Left forelimb (tissue), 1 donor: Measurements from ENCODE around the gene ZC3H18.

ENCODE experiments used
- DNase-seq: peaks from one replicate; pipeline ENCODE4 v3.0.0-alpha.2; 2018; ENCODE audit warnings: low spot score

Gene ZC3H18

DNA sequence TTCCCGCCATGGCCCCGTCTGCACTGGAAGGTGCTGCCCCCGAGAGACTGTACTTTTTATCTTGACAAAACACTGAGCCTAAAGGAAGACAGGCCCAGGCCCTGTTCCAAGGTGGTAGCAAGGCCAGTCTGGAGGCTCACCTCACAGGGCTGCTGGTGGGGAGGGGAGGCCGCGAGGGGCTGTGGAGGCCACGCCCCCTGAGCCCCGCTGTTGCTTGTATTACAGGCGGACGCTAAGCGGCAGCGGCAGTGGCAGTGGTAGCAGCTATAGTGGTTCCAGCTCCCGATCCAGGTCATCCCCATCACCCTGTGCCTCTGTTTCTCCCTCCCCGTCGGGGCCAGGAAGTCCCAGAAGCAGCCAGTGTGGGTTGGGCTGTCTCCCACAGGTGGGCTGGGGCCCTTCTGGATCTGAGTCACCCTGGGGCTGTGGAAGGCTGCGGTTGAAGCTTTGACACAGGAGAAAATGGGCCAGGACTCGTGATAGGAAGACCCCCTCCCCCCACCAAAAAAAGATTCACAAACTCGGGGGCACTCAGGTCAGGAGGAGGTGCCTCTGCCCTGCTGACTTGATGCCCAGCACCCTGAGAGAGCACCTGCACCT lies 54.9 kb downstream of the ZC3H18 start:
- no peak for DNase-seq

DNA sequence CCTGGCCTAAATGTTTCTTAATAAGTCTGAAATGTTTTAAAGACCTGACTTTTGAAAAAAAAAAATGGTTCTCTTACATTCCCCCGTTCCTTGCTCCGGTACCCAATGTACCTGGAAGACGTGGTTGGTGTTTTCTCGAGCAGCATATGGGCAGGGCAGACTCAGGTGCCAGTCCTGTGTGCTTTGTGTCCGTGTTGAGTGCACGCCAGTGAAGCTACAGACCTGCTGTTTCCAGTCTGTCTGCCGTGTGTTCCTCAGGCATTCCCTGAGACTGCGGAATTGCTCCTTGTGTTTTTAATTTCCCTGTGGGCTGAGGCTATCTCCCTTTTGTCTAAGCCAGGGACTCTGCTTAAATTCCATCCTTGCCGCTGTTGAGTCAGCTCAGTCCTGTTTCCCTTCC lies 56.4 kb downstream of the ZC3H18 start:
- DNase-seq, result no peak

DNA sequence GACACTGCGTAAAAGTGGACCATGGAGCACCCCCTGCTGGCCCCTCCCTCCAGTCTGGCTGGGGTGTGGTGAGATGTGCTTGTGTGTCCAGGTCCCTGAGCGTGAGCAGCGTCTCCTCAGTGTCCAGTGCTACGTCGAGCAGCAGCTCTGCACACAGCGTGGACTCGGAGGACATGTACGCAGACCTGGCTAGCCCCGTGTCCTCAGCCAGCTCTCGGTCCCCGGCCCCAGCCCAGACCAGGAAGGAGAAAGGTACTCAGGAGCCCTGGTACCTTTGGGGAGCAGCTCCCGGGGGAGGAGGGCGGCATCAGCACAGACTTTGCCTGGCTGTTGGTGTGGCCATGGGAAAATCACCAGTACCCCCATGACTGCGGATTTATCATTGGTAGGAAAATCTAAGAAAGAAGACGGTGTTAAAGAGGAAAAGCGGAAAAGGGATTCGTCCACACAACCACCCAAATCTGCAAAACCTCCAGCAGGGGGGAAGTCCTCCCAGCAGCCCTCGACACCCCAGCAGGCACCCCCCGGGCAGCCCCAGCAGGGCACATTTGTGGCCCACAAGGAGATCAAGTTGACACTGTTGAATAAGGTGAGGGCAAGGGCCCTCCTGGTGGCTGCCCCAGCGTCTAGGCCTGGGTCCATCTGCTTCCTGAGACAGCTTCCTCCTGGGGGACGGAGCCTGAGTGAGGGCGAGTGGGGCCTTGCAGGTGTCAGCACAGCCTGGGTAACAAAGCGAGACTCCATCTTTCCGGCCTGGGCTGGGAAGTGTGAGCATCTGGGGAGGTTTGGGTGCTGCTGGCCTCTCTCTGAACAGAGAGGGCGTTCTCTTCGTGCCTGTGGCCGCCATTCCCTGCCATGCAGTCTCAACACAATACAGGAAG lies 57.6 kb downstream of the ZC3H18 start:
- no peak for DNase-seq

DNA sequence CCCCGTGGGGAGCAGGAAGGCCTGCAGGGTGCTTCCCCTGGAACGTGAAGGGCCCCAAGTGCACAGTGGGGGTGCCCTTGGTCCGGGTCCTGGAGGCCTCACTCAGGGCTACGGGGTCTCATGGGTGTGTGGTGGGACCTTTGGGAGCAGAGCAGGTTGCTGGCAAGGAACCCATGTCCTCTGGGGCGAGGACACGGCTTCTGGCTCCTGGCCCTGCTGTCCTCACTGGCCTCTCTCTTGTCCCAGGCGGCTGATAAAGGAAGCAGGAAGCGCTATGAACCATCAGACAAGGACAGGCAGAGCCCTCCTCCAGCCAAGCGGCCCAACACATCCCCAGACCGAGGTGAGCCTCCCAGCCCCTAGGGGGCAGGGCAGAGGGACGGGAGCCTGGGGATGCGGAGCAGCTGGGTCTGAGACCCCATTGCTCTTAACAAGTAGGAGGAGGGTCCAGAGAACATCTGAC lies 58.3 kb downstream of the ZC3H18 start:
- no peak for DNase-seq

DNA sequence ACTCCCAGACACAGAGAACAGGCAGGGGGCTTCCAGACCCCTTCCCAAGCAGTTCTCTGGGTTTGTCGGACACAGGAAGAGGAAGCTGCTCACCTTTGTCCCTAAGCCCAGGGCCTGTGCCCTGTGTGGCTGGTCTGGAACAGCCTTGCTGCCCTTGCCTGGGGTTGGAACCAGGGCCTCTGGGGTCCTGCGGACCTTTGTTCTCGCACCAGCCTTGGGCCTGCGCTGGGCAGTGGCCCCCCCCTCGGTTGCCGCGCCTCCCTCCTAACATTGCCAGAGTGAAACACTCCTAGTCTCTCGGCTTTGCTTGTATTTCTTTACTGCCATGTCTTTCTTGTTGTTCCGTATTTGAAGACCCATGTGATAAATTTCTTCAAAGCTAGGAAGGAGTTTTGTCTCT lies 59.6 kb downstream of the ZC3H18 start:
- DNase-seq, result no peak

DNA sequence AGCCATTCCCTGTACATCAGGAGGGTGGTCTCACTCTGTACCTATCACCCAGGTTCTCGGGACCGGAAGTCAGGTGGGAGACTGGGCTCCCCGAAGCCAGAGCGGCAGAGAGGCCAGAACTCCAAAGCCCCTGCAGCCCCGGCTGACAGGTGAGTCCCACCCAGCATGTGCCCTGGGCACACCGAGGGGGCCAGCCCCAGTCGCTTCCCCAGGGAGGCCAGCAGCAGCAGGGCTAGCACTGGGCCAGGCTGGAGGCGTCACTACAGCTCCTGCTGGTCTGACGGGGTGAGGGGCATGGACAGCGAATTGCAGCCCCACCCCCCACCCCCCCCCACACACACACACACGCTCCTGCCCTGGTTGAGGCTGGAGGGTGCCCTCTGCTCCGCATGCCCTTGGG lies 60.2 kb downstream of the ZC3H18 start:
- no peak for DNase-seq

DNA sequence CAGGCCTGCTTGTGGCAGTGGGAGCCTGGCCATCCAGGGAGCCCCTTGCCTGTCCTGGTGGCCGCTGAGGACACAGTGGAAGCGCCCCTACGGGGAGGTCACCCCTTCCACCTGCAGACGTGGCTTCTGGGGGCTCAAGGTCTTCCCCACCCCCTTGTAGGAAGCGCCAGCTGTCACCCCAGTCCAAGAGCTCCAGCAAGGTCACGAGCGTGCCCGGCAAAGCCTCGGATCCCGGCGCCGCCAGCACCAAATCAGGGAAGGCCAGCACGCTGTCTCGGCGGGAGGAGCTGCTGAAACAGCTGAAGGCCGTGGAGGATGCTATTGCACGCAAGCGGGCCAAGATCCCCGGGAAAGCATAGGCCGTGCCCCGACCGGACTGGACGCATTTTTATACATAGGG lies 60.7 kb downstream of the ZC3H18 start:
- no peak for DNase-seq

DNA sequence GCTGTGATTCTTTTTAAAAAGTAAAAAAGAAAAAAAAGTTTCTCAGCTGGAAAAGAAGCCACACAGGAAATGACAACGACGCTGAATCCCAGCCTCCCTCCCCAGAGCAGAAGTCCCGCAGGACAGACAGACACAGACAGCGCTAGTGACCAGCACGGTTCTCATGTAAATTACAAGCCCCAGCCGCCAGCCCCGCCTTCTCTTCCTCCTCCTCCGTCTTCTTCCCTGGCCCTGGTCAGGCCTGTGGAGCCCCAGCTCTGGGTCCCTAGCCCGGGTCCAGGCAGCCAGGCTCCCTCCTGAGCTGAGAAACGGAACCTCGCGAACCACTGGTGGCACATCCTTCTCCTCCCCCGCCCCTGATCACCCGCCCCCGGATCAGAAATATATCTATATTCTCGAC lies 61.2 kb downstream of the ZC3H18 start:
- no peak for DNase-seq

DNA sequence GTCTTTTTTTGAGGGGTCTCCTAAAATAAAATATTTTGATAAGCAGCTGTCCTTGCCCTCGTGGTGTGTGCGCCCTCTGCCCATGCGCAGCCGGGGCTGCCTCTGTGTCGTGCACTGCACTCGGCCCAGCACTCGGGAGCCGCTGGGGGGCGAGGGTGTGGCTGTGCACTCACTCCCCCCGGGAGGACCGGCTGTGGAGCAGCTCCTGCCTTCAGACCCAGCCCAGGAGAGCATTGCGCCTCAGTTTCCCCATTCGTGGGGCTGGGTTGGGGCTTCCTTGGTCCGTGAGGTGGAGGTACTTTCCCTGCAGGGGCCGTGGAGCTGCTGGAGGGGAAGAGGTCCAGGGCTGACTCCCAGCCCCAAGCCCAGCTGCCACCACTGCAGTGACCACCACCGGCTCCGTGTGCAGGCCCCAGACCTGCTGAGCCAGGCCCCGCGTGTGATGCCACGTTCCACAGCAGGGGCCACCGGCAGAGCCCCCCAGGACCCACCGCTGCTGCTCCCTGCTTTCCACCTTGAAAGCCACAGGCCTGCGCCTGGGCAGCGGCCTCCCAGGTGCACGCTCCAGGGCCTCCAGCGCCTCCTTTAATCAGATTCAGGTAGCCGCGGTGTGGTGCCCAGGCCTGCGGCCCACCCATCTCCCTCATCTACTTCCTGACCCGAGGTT lies 61.9 kb downstream of the ZC3H18 start:
- DNase-seq, result no peak

DNA sequence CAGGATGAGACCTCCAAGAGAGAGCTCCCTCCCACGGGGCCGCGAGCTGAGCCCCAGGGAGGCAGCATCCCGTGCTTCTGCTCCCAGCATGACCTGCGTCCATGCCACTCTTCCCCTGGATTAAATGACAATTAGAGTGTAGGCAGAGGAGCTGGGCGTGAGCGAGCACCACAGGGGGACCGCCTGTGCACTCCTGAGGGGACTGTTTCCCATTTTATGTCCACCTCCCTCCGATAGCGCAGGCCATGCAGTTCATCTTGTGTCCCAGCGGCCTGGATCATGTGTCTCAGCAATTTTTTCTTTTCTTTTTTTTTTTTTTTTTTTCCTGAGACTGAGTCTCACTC lies 62.4 kb downstream of the ZC3H18 start:
- DNase-seq, result no peak

DNA sequence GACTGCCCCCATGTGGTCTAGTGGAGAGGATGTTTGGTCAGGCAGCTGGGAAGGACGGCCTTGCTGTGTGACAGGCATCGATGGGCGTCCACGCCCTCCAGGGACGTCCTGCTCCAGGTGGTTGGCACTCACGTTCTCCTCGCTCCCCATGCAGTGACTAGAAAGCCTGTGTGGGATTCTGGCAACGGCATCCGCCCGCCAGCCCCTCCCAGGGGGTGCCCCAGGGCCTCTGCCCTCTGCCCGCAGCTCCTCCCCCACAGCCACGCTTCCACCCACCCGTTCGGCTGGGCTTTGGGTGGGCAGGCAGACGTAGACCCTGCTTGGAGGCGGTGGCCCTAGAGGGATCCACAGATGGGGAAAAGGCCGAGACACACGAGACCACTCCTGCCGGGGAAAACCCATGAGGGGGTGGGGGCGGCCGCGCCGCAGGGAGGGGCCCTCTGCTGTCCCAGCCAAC lies 63.5 kb downstream of the ZC3H18 start:
- DNase-seq, result no peak

DNA sequence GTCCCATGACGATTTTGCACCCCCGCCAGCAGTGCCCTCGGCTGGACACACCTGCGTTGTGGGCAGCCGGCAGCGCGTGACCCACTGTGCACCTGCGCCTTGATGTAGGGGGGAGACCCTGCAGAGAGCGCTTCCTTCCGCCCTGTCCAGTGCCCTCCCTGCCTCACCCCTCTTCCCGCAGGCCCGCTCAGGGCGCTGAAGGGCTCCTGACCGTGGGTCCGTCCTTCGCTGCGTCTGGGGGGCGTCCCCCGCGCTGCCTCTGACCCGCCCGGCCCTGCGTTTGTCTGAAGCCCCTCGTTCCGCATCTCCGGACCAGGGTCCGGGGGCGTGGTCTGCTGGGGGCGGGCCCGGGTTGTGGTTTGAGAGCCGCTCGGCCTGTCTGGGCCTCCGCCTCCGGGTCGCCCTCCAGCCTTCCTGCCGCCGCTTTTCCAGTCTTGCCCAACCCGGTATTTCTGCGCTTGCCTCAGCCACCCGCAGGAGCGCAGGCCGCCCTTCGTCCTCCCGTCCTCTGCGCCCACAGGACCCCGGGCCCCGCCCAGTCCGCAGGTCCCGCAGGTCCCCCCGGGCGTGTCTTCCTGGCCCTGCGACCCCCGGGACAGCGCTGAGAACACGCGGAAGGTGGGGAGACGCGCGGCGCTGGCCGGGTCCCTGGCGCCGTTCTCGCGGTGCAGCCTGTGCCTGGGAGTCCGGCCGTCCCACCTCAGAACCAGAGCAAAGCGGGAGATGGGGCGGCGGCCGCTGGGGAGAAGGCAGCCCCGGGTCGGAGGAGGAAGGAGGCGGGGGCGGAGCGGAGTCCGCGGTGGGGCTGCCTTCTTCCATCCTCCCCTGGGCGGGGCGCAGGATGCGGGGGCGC lies 64.2 kb downstream of the ZC3H18 start:
- no peak for DNase-seq

DNA sequence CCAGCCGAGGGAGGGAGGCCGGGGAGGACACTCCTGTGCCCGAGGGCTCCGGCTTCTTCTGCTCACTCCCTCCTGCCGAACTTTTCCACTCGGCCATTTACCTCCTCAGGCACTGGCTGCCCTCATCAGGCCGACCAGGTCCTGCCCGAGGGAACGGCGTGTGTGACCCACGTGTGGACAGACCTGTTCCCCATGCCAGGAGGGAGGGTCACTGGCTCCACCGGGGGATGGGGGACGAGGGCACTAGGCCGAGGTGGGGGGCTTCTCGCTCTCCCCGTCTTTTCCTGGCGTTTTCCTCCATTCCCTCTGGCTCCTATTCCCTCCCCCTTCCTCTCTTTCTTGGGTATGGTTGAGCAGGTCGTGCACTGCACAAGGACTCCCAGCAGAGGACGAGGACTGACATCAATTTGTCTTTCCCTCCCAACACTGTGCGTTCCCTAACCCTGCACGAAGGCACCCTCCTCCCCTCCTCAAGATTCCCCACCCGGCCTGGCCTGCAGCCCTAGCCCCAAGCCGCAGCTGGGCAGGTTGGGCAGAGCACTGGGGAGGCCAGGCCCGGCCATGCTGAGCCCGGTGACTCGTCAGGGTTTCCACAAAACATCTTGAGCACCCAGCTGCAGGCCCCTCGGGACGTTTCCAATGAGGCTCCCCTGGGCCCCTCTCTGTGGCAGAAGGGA lies 64.9 kb downstream of the ZC3H18 start:
- no peak for DNase-seq

DNA sequence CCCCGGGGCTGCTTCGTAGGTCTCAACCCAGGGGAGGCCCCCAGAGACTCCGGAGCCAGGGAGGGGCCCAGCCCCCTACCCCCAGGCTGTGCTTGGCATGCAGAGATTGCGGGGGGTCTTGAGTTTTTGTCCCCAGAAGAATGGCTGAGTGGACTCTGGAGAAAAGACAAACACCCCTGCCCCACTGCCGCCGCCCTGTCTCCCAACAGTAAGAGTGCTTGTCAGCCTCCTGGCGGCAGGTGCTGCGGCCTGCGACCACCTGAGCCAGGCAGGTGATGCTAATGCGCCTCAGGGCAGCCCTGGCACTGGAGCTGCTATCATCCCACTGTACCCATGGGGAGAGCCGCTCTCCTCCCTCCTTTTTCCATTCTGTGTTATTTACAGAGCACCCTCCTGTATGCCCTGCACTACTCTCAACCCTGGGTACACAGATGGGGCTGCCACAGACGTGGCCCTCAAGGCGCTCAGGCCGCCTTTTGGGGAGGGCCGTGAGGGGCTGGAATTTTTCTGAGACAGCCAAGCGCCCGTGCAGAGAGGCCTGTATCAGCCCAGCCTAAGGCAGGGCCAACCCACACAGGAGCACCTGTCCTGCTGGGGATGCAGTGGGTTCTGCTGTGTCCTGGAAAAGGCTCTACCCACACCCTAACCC lies 65.6 kb downstream of the ZC3H18 start:
- no peak for DNase-seq

DNA sequence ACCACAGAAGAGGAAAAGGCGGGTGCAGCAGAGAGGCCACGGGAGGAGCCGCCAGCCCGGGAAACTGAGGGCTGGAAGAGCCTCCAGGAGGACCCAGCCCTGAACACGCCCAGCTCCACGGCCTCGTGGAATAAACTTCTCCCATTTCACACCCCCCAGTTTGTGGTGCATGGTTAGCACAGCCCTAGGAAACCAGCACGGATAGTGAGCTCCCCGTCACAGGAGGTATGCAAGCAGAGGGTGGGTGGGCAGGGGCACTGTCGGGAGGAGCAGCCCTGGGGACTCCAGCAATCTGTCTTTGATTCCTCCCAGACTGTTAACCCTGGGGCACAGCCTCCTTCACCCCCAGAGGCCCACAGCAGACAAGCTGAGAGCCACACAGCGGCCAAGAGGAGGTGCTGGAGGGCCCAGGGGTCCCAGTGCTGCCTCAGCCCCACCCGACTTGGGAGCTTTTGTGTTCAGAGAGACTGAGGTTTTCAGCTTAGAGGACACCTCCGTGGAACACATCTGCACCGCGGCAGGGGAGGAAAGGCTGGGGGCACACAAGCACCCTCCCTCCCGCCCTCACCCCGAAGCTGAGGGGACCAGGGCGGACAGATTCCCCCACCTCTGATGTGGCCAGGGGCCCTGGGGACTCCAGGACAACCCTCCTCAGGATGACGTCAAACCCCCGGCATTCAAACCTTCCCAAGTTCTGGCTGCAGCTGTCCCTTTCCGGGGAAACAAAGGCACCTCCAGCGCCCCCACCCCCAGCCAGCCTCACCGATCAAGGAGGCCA lies 66.5 kb downstream of the ZC3H18 start:
- no peak for DNase-seq

DNA sequence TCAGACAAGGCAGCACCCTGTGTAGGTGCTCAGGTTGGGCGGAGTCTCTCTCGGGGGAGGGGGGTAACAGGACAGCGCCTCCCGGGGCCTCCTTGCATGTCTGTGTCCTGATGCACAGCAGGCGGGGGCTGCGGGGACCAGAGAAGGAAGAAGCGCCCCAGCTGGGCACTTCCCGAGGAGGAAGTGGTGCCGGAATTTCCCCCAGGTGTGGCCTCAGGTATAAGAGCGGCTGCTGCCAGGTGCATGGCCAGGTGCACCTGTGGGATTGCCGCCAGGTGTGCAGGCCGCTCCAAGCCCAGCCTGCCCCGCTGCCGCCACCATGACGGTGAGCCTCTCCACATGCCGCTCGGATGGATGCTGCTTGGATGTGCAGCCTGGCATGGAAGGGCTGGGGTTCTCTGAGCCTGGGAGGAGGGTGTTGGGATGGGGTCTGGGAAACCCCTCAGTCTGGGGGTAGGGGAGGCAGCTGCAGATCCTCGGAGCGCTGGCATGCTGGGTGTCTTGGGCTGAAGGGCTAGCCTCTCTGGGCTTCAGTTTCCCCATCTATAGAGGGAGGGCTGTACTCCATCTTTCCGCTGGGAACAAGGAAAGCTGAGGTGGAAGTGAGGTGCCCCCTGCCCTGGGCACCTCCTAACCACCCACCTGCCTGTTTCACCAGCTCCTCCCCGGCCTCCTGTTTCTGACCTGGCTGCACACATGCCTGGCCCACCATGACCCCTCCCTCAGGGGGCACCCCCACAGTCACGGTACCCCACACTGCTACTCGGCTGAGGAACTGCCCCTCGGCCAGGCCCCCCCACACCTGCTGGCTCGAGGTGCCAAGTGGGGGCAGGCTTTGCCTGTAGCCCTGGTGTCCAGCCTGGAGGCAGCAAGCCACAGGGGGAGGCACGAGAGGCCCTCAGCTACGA lies 68.4 kb downstream of the ZC3H18 start, which contains the start of gene IL17C:
IL17C (plus strand) TSS at position 250 of the 908 bp plus-strand sequence; CDS start at position 320, 70 bp downstream.
- DNase-seq, result no peak

DNA sequence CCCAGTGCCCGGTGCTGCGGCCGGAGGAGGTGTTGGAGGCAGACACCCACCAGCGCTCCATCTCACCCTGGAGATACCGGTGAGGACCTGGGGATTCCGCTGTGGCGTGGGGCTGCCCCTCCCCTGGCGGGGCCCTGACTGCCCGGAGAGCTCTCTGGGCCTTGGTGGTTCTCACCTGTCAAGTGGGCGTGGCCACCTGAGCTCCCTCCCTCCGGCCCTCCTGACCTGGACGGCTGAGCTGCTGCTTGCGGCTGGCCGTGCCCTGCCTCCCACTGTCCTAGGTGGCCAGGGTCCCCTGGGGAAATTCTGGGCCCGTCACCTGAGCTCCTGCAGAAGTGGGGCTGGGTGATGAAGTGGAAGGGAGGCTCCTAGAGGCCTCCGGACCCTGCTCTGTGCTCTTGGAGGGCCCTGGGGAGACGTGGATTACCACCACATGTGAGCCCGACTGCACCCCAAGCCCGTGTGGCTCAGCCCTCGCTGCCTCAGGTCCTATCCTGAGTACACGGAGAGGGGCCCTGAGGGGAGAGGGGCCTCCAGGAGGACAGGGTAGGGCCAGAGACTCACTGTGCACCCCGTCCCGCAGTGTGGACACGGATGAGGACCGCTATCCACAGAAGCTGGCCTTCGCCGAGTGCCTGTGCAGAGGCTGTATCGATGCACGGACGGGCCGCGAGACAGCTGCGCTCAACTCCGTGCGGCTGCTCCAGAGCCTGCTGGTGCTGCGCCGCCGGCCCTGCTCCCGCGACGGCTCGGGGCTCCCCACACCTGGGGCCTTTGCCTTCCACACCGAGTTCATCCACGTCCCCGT lies 69.2 kb downstream of the ZC3H18 start:
- DNase-seq, result no peak

DNA sequence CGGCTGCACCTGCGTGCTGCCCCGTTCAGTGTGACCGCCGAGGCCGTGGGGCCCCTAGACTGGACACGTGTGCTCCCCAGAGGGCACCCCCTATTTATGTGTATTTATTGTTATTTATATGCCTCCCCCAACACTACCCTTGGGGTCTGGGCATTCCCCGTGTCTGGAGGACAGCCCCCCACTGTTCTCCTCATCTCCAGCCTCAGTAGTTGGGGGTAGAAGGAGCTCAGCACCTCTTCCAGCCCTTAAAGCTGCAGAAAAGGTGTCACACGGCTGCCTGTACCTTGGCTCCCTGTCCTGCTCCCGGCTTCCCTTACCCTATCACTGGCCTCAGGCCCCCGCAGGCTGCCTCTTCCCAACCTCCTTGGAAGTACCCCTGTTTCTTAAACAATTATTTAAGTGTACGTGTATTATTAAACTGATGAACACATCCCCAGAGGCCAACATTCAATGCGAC lies 69.9 kb downstream of the ZC3H18 start:
- DNase-seq, result no peak
